ENCODE results near the gene ENG. TPM values are rescaled to one million over a fixed set of nuclear protein-coding genes. Genes with fewer than 3 reads are reported as not detected.

Gene ENG
- total and polyA plus RNA-seq, 2 of the 8 experiments (the other 6 are each of a cell fraction or from before 2014, with no cell fraction given), result 1.8 to 4.4 TPM

GRCh38 chr9:127776195-127776923 lies 78.1 kb downstream of the ENG start (continued):
- no peak for TF ChIP-seq ATF3 (IDR thresholded peaks at IDR 0.05; ENCODE audit: insufficient read depth, low read depth, low read length)
- TF ChIP-seq FOSL1 (IDR thresholded peaks at IDR 0.05; ENCODE audit: insufficient read depth, low read depth, low read length), result no peak
- no peak for TF ChIP-seq JUN (IDR thresholded peaks at IDR 0.05; ENCODE audit: low read depth, low read length)
- TF ChIP-seq SUZ12 (IDR thresholded peaks at IDR 0.05; ENCODE audit: low read length), result no peak
- no peak for TF ChIP-seq NANOG (IDR thresholded peaks at IDR 0.05; ENCODE audit: insufficient read depth, low read depth, low read length, poor library complexity, severe bottlenecking)
- no peak for TF ChIP-seq ATF2 (IDR thresholded peaks at IDR 0.05; ENCODE audit: low read length)
- no peak for TF ChIP-seq CTBP2 (IDR thresholded peaks at IDR 0.05; ENCODE audit: borderline replicate concordance, insufficient read depth, insufficient read length, low read length)
